Thymus (tissue), 11 donors: ENCODE data around the gene GCAT. TPM values are rescaled to one million over a fixed set of nuclear protein-coding genes. Genes with fewer than 3 reads are reported as not detected.

Source experiments
- DNase-seq, 9 donors: peaks; one replicate each; pipeline ENCODE4 v3.0.0-alpha.2; 2013; ENCODE audit warnings: low spot score in 9 of 9, low read depth in 6 of 9, missing footprints in 1 of 9
- H3K27ac ChIP-seq, 2 donors: one replicate each; pipeline ENCODE4 v1.5.1; 2013; ENCODE audit warnings: control low read depth in 1 of 2, low read depth in 1 of 2, low read length in 1 of 2, mild to moderate bottlenecking in 1 of 2, moderate library complexity in 1 of 2
- H3K27me3 ChIP-seq, 2 donors: one replicate each; pipeline ENCODE4 v1.5.1; 2013; ENCODE audit warnings: low read length in 1 of 2; ENCODE audit not compliant: control insufficient read depth in 2 of 2, insufficient read depth in 1 of 2
- H3K36me3 ChIP-seq, 2 donors: one replicate each; pipeline ENCODE4 v1.5.1; 2013; ENCODE audit warnings: low read length in 1 of 2, mild to moderate bottlenecking in 1 of 2, moderate library complexity in 1 of 2; ENCODE audit not compliant: control insufficient read depth in 2 of 2, insufficient read depth in 2 of 2
- H3K4me1 ChIP-seq, 2 donors: one replicate each; pipeline ENCODE4 v1.5.1; 2013; ENCODE audit warnings: low read length in 2 of 2; ENCODE audit not compliant: control insufficient read depth in 2 of 2, insufficient read depth in 2 of 2
- H3K4me3 ChIP-seq, 2 donors: one replicate each; pipeline ENCODE4 v1.5.1; 2013; ENCODE audit warnings: low read length in 2 of 2, control low read depth in 1 of 2, mild to moderate bottlenecking in 1 of 2
- H3K9me3 ChIP-seq, 2 donors: one replicate each; pipeline ENCODE4 v1.5.1; 2013; ENCODE audit warnings: low read length in 1 of 2, mild to moderate bottlenecking in 1 of 2; ENCODE audit not compliant: control insufficient read depth in 2 of 2, insufficient read depth in 1 of 2
- WGBS: extraction: QIAGEN DNeasy Blood & Tissue Kit; methylation state at CpG from one replicate; pipeline ENCODE4 v1.1.7; 2013; 5-methylcytosine and 5-hydroxymethylcytosine counted together
- polyA plus RNA-seq: library from polyadenylated mRNA; stranded (reverse); fragments of 200-250 nt; gene quantifications from one replicate; pipeline ENCODE4 v1.2.3, GENCODE V29; 2013
- total RNA-seq: library from RNA; stranded (reverse); fragments of 120-200 nt; gene quantifications from one replicate; pipeline ENCODE4 v1.2.4, GENCODE V29; 2013
- donor health status: healthy.

The GCAT gene
- total and polyA plus RNA-seq, 2 donors: 4.8 to 7.8 TPM

DNA sequence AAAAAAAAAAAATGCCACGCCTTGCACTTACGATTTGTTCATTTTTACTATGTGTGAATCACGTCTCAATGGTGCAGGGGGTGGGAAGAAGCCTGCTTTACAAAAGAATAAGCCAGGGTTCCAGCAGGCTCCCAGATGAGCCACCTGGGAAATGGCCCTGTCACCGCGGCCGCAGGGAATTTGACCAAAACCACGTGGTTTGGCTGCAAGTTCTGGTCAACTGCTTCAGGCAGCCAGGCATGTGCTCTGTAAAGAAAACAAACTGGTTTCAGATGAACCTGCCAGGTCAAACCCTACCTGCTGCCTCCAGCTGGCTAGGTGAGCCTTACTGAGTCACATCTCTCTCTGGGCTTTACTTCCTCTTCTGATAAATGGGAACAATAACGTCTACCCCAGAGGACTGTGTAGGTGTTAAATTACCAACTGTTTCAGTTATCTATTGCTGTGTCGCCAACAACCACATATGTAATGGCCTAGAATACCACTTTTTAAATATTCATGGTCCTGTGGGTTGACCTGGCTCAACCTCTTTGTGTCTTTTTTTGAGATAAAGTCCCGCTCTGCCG, 30.5 kb upstream of the GCAT start:
- no peaks in the 10 kb centered on the region for H3K9me3 ChIP-seq
- no peaks in the 10 kb centered on the region for H3K4me1 ChIP-seq
- WGBS: 86% methylated on average over 11 of the region's 11 CpGs
- no peaks in the 10 kb centered on the region for H3K27me3 ChIP-seq
- peaks cover 18 to 20% of the 10 kb centered on the region in 2 donors for H3K36me3 ChIP-seq
- H3K4me3 ChIP-seq: no peak overlapping the region
- H3K27ac ChIP-seq: no peak overlapping the region
- no peak for DNase-seq

DNA sequence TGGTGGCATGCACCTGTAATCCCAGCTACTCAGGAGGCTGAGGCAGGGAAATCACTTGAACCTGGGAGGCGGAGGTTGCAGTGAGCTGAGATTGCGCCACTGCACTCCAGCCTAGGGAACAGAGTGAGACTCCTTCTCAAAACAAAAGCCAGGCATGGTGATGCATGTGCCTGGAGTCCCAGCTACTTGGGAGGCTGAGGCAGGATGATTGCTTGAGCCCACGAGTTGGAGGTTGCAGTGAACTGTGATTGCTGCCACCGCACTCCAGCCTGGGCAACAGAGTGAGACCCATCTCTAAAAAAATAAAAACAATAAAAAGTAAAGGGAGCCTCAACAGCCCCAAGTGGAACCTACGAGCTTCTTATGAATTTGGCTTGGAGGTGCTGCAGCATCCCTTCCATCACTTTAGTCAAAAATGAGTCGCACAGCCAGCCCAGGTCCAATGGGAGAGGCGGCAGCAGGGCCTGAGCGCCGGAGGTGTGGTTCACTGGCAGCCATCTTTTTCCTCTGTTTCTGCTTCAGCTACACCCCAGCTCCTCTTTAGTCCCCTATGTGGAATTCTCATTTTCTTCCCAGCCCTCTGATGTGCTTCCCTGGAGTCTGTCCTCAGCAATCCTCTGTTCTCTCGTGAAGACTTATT, 29.2 kb upstream of the GCAT start:
- no peaks in the 10 kb centered on the region for H3K9me3 ChIP-seq
- H3K27me3 ChIP-seq: no peaks in the 10 kb centered on the region
- 97% methylated on average over 10 of the region's 10 CpGs for WGBS
- no peak overlapping the region for H3K27ac ChIP-seq
- H3K4me3 ChIP-seq: no peak overlapping the region
- H3K4me1 ChIP-seq: no peaks in the 10 kb centered on the region
- peaks cover 6 to 12% of the 10 kb centered on the region in 2 donors for H3K36me3 ChIP-seq
- DNase-seq: no peak

DNA sequence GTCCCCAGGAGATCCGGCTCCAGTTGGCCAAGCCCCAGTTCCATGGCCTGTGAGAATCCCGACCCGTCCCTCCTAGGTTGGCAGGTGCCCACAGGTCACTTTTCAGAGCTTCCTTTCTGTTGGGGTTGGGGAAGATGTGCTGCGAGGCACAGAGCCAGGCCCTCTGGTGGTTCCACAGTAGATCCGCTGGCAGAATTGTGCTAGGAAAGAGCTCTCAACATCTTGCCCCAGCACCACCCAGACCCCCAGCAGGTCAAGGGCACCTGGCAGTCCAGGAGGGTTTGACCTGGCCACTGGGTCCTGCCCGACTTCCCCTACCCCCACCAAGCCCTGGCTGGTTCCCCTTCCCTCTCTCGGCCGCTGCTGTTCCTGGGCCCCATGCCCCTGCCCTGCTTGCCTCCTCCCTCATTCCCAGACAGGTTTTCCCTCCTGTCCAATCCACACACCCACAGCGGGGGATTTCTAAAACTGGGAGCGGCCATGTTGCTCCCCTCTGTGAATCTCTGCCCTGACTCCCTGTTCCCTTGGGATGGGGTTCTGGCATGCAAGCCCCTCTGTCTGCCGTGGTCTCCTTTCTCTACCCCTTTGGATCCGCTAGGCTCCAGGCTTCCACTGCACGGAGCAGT, 26.2 kb upstream of the GCAT start:
- Histone ChIP-seq H3K4me3 (no peak overlapping the region), H3K27ac (no peak overlapping the region), H3K27me3 (no peaks in the 10 kb centered on the region), H3K36me3 (no peaks in the 10 kb centered on the region), H3K9me3 (no peaks in the 10 kb centered on the region), H3K4me1 (no peaks in the 10 kb centered on the region)
- 93% methylated on average over 13 of the region's 13 CpGs for WGBS
- no peak for DNase-seq

DNA sequence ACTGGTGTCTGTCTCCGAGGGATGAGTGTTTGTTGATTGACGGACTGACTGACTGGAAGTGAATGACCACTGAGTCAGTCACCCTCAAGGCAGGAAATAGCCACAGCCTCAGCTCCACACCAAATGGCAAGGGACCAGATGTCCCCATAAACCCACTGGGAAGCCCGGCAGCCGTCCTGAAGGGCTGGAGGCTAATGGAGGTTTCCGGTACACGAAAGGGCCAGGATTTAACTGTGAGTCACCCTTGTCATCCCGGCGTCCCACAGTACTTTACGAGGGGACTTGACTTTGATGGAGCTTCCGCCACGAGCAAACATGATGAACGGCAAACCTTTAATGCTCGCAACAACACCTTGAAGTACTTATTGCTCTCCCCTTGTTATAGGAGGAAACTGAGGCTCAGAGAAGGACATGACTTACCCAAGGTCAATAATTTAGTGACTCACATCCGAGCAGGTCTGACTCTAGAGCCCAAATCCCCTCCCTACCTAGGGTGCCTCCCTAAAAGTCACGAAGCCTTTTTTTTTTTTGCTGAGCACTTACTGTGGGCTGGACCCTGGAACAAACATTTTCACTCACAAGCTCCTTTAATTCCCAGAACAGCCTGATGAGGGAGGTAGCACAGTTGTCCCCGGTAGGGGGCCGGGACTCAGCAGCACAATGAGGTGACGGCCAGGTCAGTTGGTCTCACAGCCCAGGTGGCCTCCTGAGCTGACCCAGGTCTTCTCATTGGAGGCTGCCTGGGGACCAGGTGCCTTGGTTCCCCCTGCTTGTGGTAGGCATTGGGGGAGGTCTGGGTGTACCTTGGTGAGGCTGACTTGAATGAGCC, 25.2 kb upstream of the GCAT start:
- no peak overlapping the region for H3K27ac ChIP-seq
- H3K36me3 ChIP-seq: no peaks in the 10 kb centered on the region
- no peak overlapping the region for H3K4me3 ChIP-seq
- no peaks in the 10 kb centered on the region for H3K27me3 ChIP-seq
- no peaks in the 10 kb centered on the region for H3K9me3 ChIP-seq
- DNase-seq: no peak
- WGBS: 93% methylated on average over 18 of the region's 18 CpGs
- no peaks in the 10 kb centered on the region for H3K4me1 ChIP-seq

DNA sequence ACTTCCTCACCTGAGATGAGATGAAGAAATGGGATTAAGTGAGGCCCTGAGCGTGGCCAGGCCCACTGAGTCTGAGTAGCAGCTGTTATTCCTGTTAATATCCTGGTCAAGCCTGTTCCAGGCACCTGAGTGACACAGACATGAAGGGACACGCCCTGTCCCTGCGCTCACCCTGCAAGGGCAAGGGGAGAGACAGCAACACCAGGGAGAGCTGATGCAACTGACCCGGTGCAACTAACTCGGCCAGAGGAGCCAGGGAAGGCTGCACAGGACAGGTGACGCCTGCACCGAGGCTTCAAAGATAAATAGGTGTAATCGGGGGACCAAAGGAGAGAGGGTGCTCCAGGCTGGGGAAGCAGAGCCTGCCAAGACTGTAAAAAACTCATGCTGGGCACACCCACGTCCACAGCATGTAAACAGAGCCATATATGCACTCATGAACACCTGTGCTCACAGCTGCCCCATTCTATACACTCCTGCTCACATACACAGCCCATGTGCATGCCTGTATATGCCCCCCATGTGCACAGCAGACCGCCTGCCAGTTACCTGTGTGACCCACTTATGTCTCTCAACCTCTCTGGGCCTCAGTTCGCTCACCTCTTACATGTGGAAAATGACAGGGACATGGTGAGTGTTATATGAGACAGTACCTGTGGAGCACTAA, 22.8 kb upstream of the GCAT start:
- Histone ChIP-seq H3K9me3 (no peaks in the 10 kb centered on the region), H3K36me3 (no peaks in the 10 kb centered on the region), H3K4me3 (no peak overlapping the region), H3K4me1 (no peaks in the 10 kb centered on the region), H3K27me3 (no peaks in the 10 kb centered on the region), H3K27ac (no peak overlapping the region)
- DNase-seq: no peak
- 85% methylated on average over 11 of the region's 11 CpGs for WGBS

DNA sequence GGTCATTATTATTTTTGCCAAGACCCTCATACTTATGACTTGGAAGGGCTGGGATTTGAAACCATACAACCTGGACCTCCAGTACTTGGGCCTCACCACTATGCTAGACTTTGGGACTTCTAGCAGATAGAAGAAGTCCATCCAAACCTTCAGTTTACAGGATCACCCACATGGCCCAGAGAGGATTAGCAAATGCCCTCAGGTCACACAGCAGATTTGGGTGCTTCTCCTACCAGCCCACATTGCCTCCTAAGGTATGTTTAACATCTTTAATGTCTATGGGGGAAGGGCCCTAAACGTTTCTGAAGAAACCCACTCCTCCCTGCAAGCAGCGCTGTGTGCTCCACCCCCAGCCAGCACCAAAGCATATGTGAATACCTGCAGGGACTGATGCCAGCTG, 17.5 kb upstream of the GCAT start:
- 76% methylated on average over 2 of the region's 2 CpGs for WGBS
- H3K27me3 ChIP-seq: no peaks in the 10 kb centered on the region
- H3K27ac ChIP-seq: no peak overlapping the region
- DNase-seq: no peak
- H3K36me3 ChIP-seq: no peaks in the 10 kb centered on the region
- no peaks in the 10 kb centered on the region for H3K4me1 ChIP-seq
- H3K9me3 ChIP-seq: no peaks in the 10 kb centered on the region
- no peak overlapping the region for H3K4me3 ChIP-seq

DNA sequence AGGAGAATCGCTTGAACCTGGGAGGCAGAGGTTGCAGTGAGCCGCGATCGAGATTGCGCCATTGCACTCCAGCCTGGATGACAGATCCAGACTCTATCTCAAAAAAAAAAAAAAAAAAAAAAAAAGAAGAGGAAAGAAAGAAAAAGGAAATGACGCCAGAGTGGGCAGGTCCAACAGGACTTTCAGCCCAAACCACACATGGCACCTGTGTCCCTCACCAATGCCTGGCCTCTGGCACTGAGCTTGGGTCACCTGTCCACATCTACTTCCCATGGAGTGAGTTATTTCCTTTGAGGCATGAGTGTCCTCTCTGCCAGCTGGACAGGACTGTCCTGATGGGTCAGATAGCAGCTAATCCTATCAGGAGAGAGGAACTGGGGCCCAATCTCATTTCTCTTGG, 15.2 kb upstream of the GCAT start:
- Histone ChIP-seq H3K36me3 (no peaks in the 10 kb centered on the region), H3K4me1 (no peaks in the 10 kb centered on the region), H3K27ac (no peak overlapping the region), H3K27me3 (no peaks in the 10 kb centered on the region), H3K9me3 (no peaks in the 10 kb centered on the region), H3K4me3 (no peak overlapping the region)
- DNase-seq: no peak
- 95% methylated on average over 6 of the region's 6 CpGs for WGBS

DNA sequence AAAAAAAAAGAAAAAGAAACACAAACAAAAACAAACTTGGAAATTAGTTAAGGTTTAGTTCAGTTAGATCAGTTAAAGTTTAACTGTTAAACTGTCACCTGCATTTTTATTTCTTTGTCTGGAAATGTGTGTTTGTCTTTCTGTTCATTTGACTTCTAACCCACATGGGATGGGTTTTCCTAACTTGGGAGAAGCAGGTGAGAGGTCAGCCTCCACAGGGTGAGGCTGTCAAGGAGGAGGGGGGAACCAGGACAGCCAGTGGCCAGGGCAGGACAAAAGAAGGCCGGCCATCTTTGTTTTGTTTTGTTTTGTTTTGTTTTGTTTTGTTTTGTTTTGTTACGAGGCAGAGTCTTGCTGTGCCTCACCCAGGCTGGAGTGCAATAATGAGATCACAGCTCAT, 13.4 kb upstream of the GCAT start:
- Histone ChIP-seq H3K27ac (no peak overlapping the region), H3K9me3 (no peaks in the 10 kb centered on the region), H3K4me3 (no peak overlapping the region), H3K27me3 (peaks cover 0 to 6% of the 10 kb centered on the region in 2 donors), H3K4me1 (no peaks in the 10 kb centered on the region), H3K36me3 (no peaks in the 10 kb centered on the region)
- DNase-seq: no peak
- WGBS: 98% methylated on average over 2 of the region's 2 CpGs
